ENCODE measurements around the gene EEIG1.

The EEIG1 gene

DNA sequence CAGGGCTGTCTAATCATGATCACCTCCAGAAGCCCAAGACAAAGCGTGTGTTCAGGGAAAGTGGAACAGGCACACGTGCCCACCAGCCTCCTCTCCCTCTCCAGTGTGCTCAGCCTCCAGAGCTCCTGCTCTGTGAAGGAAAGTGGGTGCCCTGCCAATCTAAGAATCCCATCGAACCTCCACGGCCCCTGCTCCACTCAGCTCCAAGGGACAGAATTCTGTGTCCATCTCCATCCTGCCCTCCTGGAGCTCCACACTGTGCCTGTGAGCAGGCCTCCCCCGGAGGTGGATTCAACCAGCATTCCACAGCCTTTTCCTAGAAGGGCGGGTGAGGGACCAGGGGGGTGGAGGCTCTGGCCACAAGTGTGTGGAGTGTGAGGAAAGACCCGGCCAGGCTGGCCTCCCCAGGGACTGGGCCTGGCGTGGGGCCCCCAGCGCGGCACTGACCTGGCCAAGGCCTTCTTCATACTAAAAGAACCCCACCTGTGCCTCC is 6.0 kb downstream of the EEIG1 start:
- peak overlapping the region in 2 of 11 experiments; percentile 44 to 45; a peak in 2 of 22 replicates for H3K9ac ChIP-seq

DNA sequence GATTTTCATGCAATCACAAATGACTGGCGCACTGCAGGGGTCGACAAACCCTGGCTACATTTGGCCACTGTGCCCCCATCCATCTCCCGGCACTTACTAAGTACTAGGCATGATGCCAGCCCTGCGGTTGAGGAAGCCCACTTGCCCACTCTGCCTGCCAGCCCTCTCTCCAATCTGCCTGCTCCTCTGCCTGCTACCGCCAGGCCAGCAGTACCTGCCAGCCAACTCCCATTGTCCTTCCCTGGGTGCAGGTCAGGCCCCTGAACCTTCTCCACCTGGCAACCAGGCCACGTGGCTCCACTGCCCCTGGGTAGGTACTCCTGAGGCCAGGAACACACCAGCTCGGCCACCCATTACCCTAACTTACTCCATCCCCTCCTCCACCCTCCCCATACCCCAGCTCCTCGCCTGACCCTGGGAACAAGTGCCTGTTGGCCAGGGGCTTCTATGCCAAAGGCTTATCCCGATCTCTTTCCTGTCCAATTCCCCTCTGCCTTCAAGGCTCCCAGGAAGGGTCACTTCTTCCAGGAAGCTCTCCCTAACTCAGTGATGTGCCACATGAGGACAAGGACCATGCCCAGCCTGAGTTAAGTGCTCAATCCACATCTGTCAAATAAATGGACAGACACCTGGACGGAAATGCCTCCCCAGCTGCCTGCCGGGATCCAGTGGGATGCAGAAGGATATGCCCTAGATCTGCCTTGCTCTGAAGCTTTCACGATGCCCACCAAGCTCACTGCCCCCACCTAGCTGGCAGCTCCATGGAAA is 6.6 kb downstream of the EEIG1 start:
- H3K9me3 ChIP-seq (replicated peaks in 1 of 11) = no peaks in the 10 kb centered on the region
- H3K4me2 ChIP-seq = peak overlapping the region in 9 of 11 experiments; percentile 9 to 92 (median 77); a peak in 14 of 22 replicates
- H3K27me3 ChIP-seq = peaks cover 0 to 4% (median 0%) of the 10 kb centered on the region in 11 experiments; a peak in 4 of 22 replicates
- peak overlapping the region in 4 of 11 experiments; percentile 32 to 49 (median 40); a peak in 4 of 22 replicates for H3K9ac ChIP-seq
- peaks cover 53 to 100% (median 95%) of the 10 kb centered on the region in 10 experiments for H3K4me1 ChIP-seq
- no peak overlapping the region for H3K27ac ChIP-seq
- TF ChIP-seq Cebpa-rat (IDR thresholded peaks at IDR 0.05) = no peak
- no peaks in the 10 kb centered on the region for H3K36me3 ChIP-seq
- H4K20me1 ChIP-seq = peaks cover 51 to 100% (median 93%) of the 10 kb centered on the region in 11 experiments; a peak in 21 of 22 replicates
- no peak overlapping the region for H3K4me3 ChIP-seq

More for the DNA sequence above, 6.0 kb downstream of the EEIG1 start:
- Histone ChIP-seq H3K27me3 (peaks cover 0 to 10% (median 2%) of the 10 kb centered on the region in 11 experiments; a peak in 8 of 22 replicates), H3K36me3 (no peaks in the 10 kb centered on the region), H3K4me1 (peaks cover 60 to 100% (median 97%) of the 10 kb centered on the region in 10 experiments), H3K4me2 (peak overlapping the region in 8 of 11 experiments; percentile 28 to 92 (median 58); a peak in 11 of 22 replicates), H4K20me1 (peaks cover 53 to 100% (median 94%) of the 10 kb centered on the region in 11 experiments; a peak in 21 of 22 replicates), H3K27ac (no peak overlapping the region), H3K4me3 (no peak overlapping the region), H3K9me3 (replicated peaks in 1 of 11) (no peaks in the 10 kb centered on the region)
- no peak for TF ChIP-seq Cebpa-rat (IDR thresholded peaks at IDR 0.05)

DNA sequence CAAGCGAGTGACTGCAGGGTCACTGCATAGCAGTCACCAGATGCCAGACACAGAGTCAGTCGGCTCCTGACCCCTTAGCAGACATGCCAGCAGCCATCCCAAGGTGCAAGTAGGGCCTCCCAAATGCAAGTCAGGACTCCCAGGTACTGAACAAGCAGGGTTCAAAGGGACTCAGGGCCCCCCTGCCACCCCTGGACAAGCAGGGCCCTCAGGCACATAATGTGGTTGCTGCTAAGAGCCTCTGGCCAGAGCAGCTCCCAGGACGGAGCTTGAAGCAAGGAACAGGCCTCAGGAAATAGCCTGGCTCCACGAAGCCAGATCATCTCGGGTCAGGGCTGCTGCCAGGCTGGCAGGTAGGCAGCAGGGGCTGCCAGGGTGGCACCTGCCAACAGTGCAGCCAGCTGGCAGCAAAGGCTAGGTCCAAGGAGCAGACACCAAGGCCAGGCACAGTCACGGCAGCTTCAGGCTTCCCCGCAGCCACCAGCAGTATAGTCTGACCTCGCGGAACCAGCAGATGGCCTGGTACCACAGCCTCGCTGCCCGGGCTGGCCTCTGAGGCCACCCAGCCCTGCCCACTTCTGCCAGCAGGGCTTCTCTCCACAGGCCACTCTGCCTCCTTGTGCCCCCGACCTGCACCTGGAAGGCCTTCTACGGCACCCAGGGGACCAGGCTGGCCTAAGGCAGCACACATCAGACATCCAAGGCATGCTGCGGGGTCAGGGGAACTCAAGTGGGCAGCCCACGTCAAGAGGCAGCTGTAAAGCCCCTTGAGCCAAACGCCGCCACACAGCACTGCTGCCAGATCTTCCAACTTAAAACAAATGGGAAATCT is 7.4 kb downstream of the EEIG1 start:
- no peak overlapping the region for H3K4me3 ChIP-seq
- H4K20me1 ChIP-seq = peaks cover 47 to 100% (median 91%) of the 10 kb centered on the region in 11 experiments; a peak in 21 of 22 replicates
- H3K9me3 ChIP-seq (replicated peaks in 1 of 11) = no peaks in the 10 kb centered on the region
- no peak for TF ChIP-seq Cebpa-rat (IDR thresholded peaks at IDR 0.05)
- H3K36me3 ChIP-seq = no peaks in the 10 kb centered on the region
- no peak overlapping the region for H3K27ac ChIP-seq
- H3K27me3 ChIP-seq = no peaks in the 10 kb centered on the region
- H3K4me2 ChIP-seq = peak overlapping the region in 10 of 11 experiments; percentile 16 to 93 (median 85); a peak in 13 of 22 replicates
- H3K9ac ChIP-seq = peak overlapping the region in 7 of 11 experiments; percentile 15 to 66 (median 42); a peak in 8 of 22 replicates
- H3K4me1 ChIP-seq = peaks cover 52 to 99% (median 92%) of the 10 kb centered on the region in 10 experiments

DNA sequence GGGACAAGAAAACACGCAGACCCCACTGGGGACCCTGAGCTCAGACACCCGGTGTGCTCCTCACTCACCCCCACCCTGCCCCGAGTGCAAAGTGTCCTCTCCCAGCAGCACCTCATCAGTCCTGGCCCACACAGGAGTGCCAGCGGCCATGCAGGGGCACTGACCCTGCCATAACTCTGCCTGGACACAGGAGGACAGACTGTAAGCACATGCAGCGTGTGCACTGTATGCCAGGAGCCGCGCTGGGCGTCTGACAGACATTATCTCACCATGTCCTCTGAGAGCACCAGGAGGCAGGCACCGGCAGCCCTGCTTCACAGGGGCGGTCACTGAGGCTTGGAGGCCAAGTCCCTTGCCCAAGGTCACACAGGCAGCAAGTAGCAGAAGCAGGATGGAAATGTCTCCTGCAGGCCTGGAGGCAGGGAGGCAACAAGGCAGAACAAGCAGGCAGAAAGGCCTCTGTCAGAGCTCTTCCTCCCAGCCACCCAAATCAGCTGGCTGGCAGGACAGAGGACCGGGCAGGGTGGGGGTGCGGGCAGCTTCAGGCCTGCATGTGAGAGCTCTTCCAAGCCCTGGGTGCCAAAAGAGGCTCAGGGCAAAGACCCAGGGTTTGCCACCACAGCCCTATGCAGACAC is 8.4 kb downstream of the EEIG1 start:
- Histone ChIP-seq H3K27me3 (no peaks in the 10 kb centered on the region), H3K4me3 (no peak overlapping the region), H3K4me1 (peaks cover 52 to 99% (median 92%) of the 10 kb centered on the region in 10 experiments), H3K9ac (peak overlapping the region in 10 of 11 experiments; percentile 11 to 66 (median 55); a peak in 19 of 22 replicates), H3K4me2 (peak overlapping the region; percentile 76 to 93 (median 86)), H3K36me3 (no peaks in the 10 kb centered on the region), H3K9me3 (replicated peaks in 1 of 11) (no peaks in the 10 kb centered on the region), H4K20me1 (peaks cover 43 to 100% (median 89%) of the 10 kb centered on the region in 11 experiments; a peak in 21 of 22 replicates), H3K27ac (peak overlapping the region in 9 of 11 experiments; percentile 16 to 67 (median 49); a peak in 16 of 22 replicates)
- TF ChIP-seq Cebpa-rat (IDR thresholded peaks at IDR 0.05) = no peak

DNA sequence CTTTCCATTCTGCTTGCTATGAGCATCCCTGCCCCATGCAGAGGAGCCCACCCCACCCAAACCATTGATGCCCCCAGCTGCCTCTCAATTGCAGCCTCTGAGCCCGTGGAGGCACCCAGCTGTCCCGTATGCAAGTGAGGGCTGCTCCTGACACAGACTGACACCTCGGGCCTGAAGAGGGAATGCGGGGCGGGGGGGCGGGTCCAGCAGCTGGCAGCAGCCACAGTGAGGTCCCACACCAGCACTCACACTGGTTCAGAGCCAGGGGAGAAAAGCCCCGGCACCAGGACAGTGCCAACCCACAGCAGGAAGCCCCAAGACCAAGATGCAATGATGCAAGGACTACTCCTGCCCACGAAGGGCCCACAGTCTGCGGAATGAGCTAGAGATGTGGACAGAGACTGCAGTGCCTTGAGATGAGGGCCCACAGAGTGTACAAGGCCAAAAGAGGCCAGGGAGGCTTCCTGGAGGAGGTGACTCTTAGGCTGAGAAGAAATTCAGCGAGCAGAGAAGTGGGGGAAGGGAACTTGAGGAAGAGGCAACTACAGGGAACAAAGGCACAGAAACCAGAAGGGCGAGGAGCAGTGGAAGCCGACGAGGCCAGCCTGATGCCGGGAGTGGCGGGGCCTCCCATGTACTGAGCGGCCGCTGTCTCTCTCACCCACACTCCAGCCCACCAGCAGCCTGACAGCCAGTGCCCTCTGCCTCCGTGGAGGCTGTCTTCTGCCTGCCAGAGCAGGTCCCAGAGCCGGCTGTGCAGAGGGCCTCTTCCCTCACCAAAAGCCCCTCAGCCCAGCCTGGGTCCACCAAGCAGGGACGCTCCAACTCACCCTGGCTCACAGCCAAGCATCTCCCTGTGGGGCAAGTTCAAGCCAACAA is 9.2 kb downstream of the EEIG1 start:
- Histone ChIP-seq H4K20me1 (peaks cover 39 to 100% (median 90%) of the 10 kb centered on the region in 11 experiments; a peak in 21 of 22 replicates), H3K9me3 (replicated peaks in 1 of 11) (no peaks in the 10 kb centered on the region), H3K9ac (peak overlapping the region in 10 of 11 experiments; percentile 11 to 66 (median 55); a peak in 19 of 22 replicates), H3K27me3 (no peaks in the 10 kb centered on the region), H3K27ac (peak overlapping the region in 9 of 11 experiments; percentile 16 to 67 (median 49); a peak in 17 of 22 replicates), H3K4me2 (peak overlapping the region; percentile 76 to 93 (median 86)), H3K4me3 (0 out of 20 replicates have a peak overlapping the region, but pooled peaks of 1 of the 10 experiments have one; percentile 38), H3K36me3 (no peaks in the 10 kb centered on the region), H3K4me1 (peaks cover 55 to 99% (median 94%) of the 10 kb centered on the region in 10 experiments)
- no peak for TF ChIP-seq Cebpa-rat (IDR thresholded peaks at IDR 0.05)

DNA sequence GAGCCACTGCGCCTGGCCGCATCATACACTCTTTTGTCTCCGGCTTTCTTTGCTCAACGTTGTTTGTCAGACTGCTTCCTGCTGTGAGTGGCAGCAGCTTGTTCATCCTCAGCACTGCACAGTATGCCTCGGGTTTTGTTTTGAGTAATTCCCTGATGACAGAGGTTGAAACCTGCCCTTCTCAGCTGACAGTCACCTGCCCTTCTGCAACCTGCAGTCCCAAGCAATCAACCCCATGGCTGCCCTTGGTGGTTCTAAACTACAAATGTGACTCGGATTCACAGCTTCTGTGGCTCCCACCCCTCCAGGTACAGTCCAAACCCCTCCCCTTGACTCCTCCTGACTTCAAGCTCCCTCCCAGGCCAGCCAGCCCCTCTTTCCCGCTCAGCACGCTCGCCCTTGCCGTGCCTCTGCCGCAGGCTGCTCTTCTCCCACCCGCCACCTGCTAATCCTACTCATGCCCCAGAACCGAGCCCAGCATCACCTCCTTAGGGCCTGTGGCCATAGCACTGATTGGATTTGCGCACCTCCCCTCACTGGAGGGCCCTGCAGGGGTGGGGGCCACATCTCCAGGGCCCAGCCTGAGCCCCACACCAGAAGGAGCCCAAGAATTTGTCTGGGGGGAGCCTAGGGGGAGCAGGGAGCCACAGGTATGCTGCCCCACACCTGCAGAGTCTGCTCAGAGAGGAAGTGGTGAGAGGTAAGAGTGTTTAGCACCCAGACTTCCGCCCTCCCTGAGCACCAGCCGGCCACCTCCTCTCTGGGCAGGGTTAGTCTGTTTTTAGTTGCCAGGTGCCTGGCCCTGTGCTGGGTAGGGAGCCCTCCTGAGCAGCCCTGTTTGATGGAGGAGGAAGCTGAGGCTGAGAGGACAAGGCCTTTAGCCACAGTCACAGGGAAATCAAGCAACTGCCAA is 10.1 kb downstream of the EEIG1 start:
- no peaks in the 10 kb centered on the region for H3K36me3 ChIP-seq
- H3K9me3 ChIP-seq (replicated peaks in 1 of 11) = no peaks in the 10 kb centered on the region
- peak overlapping the region; percentile 30 to 93 (median 79); a peak in 20 of 22 replicates for H3K4me2 ChIP-seq
- H3K27ac ChIP-seq = peak overlapping the region in 2 of 11 experiments; percentile 31 to 40; a peak in 2 of 22 replicates
- TF ChIP-seq Cebpa-rat (IDR thresholded peaks at IDR 0.05) = no peak
- peaks cover 64 to 99% (median 94%) of the 10 kb centered on the region in 10 experiments for H3K4me1 ChIP-seq
- no peaks in the 10 kb centered on the region for H3K27me3 ChIP-seq
- H3K9ac ChIP-seq = peak overlapping the region in 4 of 11 experiments; percentile 5 to 48 (median 42); a peak in 5 of 22 replicates
- H3K4me3 ChIP-seq = no peak overlapping the region
- peaks cover 30 to 99% (median 84%) of the 10 kb centered on the region in 11 experiments; a peak in 21 of 22 replicates for H4K20me1 ChIP-seq
